ENCODE data around the gene TGIF2LX. TPM values are rescaled to one million over a fixed set of nuclear protein-coding genes. Genes with fewer than 3 reads are reported as not detected.
"Not testable (repeated sequence)": the region's sequence is repeated elsewhere in the genome, so short reads cannot be mapped to it uniquely, and the experiment has no call there.

The TGIF2LX gene
- total RNA-seq (not detected), polyA plus RNA-seq (ENCODE audit: insufficient read length in 2 of 2) (not detected)
- long read RNA-seq, donor 1, result 0 reads
- long read RNA-seq, donor 2, result 0 reads
- long read RNA-seq, donor 3, result 0 reads
- long read RNA-seq, donor 4, result 0 reads

GRCh38 chrX:89921665-89922064, at the start of gene TGIF2LX:
Gene TGIF2LX, plus strand, starts transcription at chrX:89921908. Its CDS starts 178 bp downstream, at chrX:89922086.
- not testable (repeated sequence) for H3K36me3 ChIP-seq (ENCODE audit: control insufficient read depth, insufficient read depth, low read length); H3K9me3 ChIP-seq (ENCODE audit: control insufficient read depth, insufficient read depth, low read length); H3K27ac ChIP-seq (ENCODE audit: low read depth, low read length); H3K4me1 ChIP-seq (ENCODE audit: control insufficient read depth, insufficient read depth, low read length); DNase-seq (ENCODE audit: low read depth in 4 of 6, low spot score in 6 of 6); H3K27me3 ChIP-seq (ENCODE audit: control insufficient read depth, insufficient read depth, low read length); H3K4me3 ChIP-seq (ENCODE audit: low read depth, low read length)
- 89% methylated on average over 5 of the region's 9 CpGs for WGBS (ENCODE audit: insufficient coverage)

GRCh38 chrX:89922338-89922934, 728 bp downstream of the TGIF2LX start:
- 78% methylated on average over 13 of the region's 18 CpGs for WGBS (ENCODE audit: insufficient coverage)
- not testable (repeated sequence) for H3K27me3 ChIP-seq (ENCODE audit: control insufficient read depth, insufficient read depth, low read length); DNase-seq (ENCODE audit: low read depth in 4 of 6, low spot score in 6 of 6); H3K9me3 ChIP-seq (ENCODE audit: control insufficient read depth, insufficient read depth, low read length); H3K36me3 ChIP-seq (ENCODE audit: control insufficient read depth, insufficient read depth, low read length); H3K4me3 ChIP-seq (ENCODE audit: low read depth, low read length); H3K27ac ChIP-seq (ENCODE audit: low read depth, low read length); H3K4me1 ChIP-seq (ENCODE audit: control insufficient read depth, insufficient read depth, low read length)

GRCh38 chrX:89943077-89943476, 21.4 kb downstream of the TGIF2LX start:
- not testable (repeated sequence) for H3K4me3 ChIP-seq (ENCODE audit: low read depth, low read length); H3K27ac ChIP-seq (ENCODE audit: low read depth, low read length); DNase-seq (ENCODE audit: low read depth in 4 of 6, low spot score in 6 of 6); H3K9me3 ChIP-seq (ENCODE audit: control insufficient read depth, insufficient read depth, low read length); H3K36me3 ChIP-seq (ENCODE audit: control insufficient read depth, insufficient read depth, low read length); H3K27me3 ChIP-seq (ENCODE audit: control insufficient read depth, insufficient read depth, low read length); H3K4me1 ChIP-seq (ENCODE audit: control insufficient read depth, insufficient read depth, low read length)
- WGBS (ENCODE audit: insufficient coverage), result 74% methylated on average over 2 of the region's 5 CpGs

GRCh38 chrX:89965588-89965987, 43.9 kb downstream of the TGIF2LX start:
- H3K27me3 ChIP-seq (ENCODE audit: control insufficient read depth, insufficient read depth, low read length); H3K4me1 ChIP-seq (ENCODE audit: control insufficient read depth, insufficient read depth, low read length); H3K27ac ChIP-seq (ENCODE audit: low read depth, low read length); H3K4me3 ChIP-seq (ENCODE audit: low read depth, low read length); DNase-seq (ENCODE audit: low read depth in 4 of 6, low spot score in 6 of 6); H3K36me3 ChIP-seq (ENCODE audit: control insufficient read depth, insufficient read depth, low read length); H3K9me3 ChIP-seq (ENCODE audit: control insufficient read depth, insufficient read depth, low read length): not testable (repeated sequence)
- WGBS (ENCODE audit: insufficient coverage), result 90% methylated on average over 18 of the region's 24 CpGs
